HUES6 (cell line): ENCODE measurements around the gene MLKL.

ENCODE experiments used
- H3K27ac ChIP-seq: 2 replicates; pipeline ENCODE4 v1.7.0; 2013; ENCODE audit warnings: low read depth, mild to moderate bottlenecking, low read length, inconsistent platforms
- H3K27me3 ChIP-seq: 2 replicates; pipeline ENCODE4 v1.6.1; 2013; ENCODE audit warnings: low read length; ENCODE audit not compliant: control insufficient read depth, insufficient read depth
- H3K36me3 ChIP-seq: 2 replicates; pipeline ENCODE4 v1.6.1; 2013; ENCODE audit warnings: low read length; ENCODE audit not compliant: control insufficient read depth, insufficient read depth
- H3K4me1 ChIP-seq: 2 replicates; pipeline ENCODE4 v1.6.1; 2013; ENCODE audit warnings: low read length; ENCODE audit not compliant: control insufficient read depth, insufficient read depth
- H3K4me3 ChIP-seq: 2 replicates; pipeline ENCODE4 v1.5.1; 2013; ENCODE audit warnings: low read depth, low read length
- H3K9ac ChIP-seq: one replicate; pipeline ENCODE4 v1.6.1; 2013; ENCODE audit warnings: mild to moderate bottlenecking, low read length
- H3K9me3 ChIP-seq: 2 replicates; pipeline ENCODE4 v1.6.1; 2013; ENCODE audit warnings: low read depth, low read length; ENCODE audit not compliant: control insufficient read depth, insufficient read depth

MLKL gene

DNA sequence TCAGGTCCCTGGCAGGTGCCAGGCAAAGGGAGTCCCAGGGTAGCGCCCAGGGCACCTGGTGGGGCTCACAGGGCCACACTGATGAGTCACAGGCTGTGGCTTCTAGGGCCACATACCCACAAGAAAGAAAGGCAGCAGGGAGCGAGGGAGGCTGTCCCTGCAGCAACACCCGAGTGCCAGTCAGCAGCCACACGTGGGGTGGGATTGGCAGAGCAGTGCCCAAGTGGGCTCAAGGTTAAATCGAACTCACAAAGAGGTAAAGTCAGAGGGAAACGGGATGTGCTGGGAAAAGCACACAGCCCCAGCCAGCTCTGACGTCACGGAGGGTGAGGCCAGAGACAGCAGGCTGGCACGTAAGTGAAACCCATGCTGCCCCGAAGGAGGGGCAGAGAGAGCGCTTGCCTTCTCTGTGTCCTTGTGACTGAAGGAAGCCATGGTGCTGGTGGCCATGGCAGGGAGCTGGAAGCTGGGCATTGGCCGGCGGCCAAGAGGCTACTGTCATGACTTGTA is 40.2 kb upstream of the MLKL start:
- Histone ChIP-seq H3K27ac (no peak overlapping the region), H3K9me3 (no peaks in the 10 kb centered on the region), H3K4me1 (peaks cover 40% of the 10 kb centered on the region; the same call in 1 of the 2 replicates), H3K4me3 (no peak overlapping the region), H3K9ac (no peak overlapping the region), H3K36me3 (no peaks in the 10 kb centered on the region), H3K27me3 (no peaks in the 10 kb centered on the region)

DNA sequence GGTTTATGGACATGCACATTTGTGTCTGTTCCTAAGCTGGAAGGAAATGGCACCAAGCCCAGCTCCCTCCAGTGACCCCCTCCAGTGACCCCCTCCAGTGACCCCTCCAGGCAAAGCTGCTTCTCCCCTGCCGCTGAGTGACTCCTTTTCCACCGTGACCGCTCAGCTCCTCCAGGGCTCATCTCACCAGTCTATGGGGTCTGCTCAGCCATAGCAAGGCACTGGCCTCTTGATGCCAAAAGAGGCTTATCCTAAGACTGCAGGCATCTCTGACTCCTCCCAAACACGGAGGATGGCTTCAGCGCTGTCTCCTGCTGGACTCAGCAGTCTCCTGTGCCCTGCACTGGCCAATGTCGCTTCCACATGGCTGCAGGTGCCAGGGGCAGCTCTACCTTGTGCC is 38.6 kb upstream of the MLKL start:
- H3K27me3 ChIP-seq, result no peaks in the 10 kb centered on the region
- no peak overlapping the region for H3K9ac ChIP-seq

DNA sequence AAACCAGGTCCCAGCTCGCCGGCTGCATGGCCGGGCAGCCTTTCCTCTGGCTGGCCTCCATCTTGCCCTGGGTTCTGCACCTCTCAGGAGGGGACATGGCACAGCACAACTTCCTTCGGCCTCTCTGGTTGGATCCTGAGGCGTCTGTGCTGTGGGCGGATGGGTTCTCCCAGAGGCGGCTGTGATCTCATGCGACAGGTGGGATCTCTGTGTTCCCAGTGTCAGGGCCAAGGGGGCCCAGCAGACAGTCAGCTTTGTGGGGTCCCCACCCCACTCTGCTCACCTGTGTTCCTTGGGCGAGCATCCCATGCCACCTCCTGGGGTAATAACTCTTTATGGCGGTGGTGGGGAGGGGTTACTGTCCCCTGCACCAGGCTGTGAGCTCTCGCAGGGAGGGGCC is 38.2 kb upstream of the MLKL start:
- Histone ChIP-seq H3K27ac (no peak overlapping the region), H3K9me3 (no peaks in the 10 kb centered on the region), H3K27me3 (no peaks in the 10 kb centered on the region), H3K9ac (no peak overlapping the region), H3K4me3 (no peak overlapping the region), H3K36me3 (no peaks in the 10 kb centered on the region), H3K4me1 (peaks cover 54% of the 10 kb centered on the region)

More for the DNA sequence above, 38.6 kb upstream of the MLKL start:
- no peaks in the 10 kb centered on the region for H3K9me3 ChIP-seq
- peaks cover 51% of the 10 kb centered on the region for H3K4me1 ChIP-seq
- no peaks in the 10 kb centered on the region for H3K36me3 ChIP-seq
- H3K4me3 ChIP-seq, result no peak overlapping the region
- H3K27ac ChIP-seq, result no peak overlapping the region

DNA sequence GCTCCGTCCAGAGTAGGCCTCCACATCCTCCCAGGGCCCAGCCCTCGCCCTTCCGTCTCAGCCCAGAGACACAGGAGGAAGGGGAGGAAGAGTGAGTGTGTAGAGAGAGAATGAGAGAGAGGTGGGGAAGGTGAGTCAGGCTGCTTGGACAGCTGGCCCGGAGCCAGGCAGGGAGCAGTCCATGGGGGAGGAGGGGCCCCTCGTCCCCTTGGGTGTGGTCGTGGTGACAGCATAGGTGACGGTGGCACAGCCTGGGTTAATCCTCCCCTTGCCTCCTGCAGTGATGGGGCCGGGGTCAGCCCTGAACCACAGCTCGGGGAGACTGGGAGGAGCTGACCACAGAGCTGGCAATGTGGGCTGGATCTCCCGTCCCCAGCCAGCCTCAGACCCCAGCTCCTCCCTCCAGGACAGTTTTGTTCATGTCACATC is 37.5 kb upstream of the MLKL start:
- Histone ChIP-seq H3K36me3 (no peaks in the 10 kb centered on the region), H3K9me3 (no peaks in the 10 kb centered on the region), H3K9ac (no peak overlapping the region), H3K4me1 (peaks cover 53% of the 10 kb centered on the region), H3K27ac (no peak overlapping the region), H3K4me3 (no peak overlapping the region), H3K27me3 (no peaks in the 10 kb centered on the region)

DNA sequence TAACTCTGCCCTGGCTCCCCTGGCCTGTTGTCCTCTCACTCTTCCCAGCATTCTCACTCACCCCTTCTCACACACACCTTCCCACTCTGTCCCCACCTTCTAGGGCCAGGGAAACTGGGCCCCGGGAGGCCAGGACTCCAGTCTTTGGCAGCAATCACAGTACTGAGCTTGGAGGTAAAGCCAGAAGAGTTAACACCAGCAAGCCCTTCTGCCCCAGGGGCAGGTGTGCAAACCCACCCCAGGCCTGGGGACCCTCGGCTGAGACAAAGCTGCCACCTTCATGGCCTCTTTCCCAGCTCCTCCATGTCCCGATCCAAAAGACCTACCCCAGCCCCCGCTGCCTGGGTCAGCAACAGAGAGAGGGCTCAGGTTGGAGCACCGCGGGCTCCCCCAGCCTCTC is 36.9 kb upstream of the MLKL start:
- peaks cover 52% of the 10 kb centered on the region for H3K4me1 ChIP-seq
- H3K36me3 ChIP-seq, result no peaks in the 10 kb centered on the region
- H3K9ac ChIP-seq, result no peak overlapping the region
- no peaks in the 10 kb centered on the region for H3K27me3 ChIP-seq
- H3K4me3 ChIP-seq, result no peak overlapping the region
- no peak overlapping the region for H3K27ac ChIP-seq
- H3K9me3 ChIP-seq, result no peaks in the 10 kb centered on the region

DNA sequence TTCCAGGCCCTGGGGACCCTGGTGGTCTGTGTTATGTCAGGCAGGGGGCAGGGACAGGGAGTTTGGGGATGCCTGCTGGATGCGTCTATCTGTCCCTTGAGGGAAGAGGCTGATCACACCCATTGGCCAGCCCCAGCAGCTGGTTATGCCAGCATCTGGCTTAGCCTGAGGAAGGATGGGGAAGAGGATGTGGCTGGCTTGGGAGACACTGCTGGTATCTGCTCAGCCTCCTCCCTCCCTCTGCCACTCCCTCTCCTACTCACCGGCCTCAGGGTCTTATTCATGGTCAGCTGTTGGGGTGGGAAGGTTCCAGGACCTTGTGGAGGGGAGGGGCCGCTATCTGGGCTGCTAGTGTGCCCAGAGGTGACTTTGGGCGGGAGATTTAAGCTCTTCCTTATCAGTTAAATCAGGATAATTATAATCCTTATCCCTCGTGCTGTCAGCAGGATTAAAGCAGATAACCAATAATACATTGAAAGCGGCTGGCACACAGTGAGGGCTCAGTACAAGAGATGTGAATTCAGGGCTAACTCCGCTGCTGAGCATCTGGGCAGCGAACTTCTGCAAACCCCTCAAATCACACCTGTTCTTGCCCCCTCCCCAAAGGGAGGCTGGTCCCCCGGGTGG is 36.0 kb upstream of the MLKL start:
- Histone ChIP-seq H3K9ac (no peak overlapping the region), H3K36me3 (no peaks in the 10 kb centered on the region), H3K4me3 (no peak overlapping the region), H3K9me3 (no peaks in the 10 kb centered on the region), H3K4me1 (peaks cover 47% of the 10 kb centered on the region), H3K27me3 (no peaks in the 10 kb centered on the region), H3K27ac (no peak overlapping the region)

DNA sequence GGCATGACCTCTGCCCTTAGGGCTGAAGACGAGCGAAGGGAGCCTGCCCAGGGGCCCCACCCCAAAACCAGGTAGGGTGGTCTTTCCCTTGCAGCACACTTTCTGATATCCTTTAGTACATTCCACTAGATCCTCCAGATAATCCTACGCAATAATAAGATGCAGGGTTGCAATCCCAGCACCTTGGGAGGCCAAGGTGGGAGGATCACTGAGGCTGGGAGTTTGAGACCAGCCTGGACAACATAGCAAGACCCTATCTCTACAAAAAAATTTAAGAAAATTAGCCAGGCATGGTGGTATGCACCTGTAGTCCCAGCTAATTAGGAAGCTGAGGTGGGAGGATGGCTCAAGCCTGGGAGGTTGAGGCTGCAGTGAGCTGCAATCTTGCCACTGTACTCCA is 34.9 kb upstream of the MLKL start:
- no peak overlapping the region for H3K4me3 ChIP-seq
- H3K27ac ChIP-seq, result no peak overlapping the region
- no peaks in the 10 kb centered on the region for H3K36me3 ChIP-seq
- no peak overlapping the region for H3K9ac ChIP-seq
- peaks cover 50% of the 10 kb centered on the region for H3K4me1 ChIP-seq
- H3K27me3 ChIP-seq, result no peaks in the 10 kb centered on the region
- H3K9me3 ChIP-seq, result no peaks in the 10 kb centered on the region

DNA sequence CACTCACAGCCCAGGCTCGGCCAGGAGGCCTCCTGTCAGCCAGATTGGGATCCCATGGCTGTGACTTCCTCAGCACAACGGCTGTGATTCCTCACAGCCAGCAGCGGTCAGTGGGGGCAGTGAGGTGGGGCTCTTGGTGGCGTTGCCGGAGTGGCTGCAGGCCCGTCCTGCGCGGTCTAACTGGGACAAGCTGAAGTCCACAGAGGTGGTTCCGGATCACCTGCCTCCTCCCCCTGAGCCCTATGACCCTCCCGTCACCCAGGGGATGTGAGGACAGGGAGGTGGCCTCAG is 34.4 kb upstream of the MLKL start:
- 0 out of 2 replicates have a peak overlapping the region, but pooled peaks have one; percentile 13 for H3K27ac ChIP-seq
- H3K9me3 ChIP-seq, result no peaks in the 10 kb centered on the region
- H3K4me1 ChIP-seq, result peaks cover 54% of the 10 kb centered on the region
- peak overlapping the region; percentile 38 for H3K9ac ChIP-seq
- H3K4me3 ChIP-seq, result no peak overlapping the region
- no peaks in the 10 kb centered on the region for H3K36me3 ChIP-seq
- no peaks in the 10 kb centered on the region for H3K27me3 ChIP-seq

DNA sequence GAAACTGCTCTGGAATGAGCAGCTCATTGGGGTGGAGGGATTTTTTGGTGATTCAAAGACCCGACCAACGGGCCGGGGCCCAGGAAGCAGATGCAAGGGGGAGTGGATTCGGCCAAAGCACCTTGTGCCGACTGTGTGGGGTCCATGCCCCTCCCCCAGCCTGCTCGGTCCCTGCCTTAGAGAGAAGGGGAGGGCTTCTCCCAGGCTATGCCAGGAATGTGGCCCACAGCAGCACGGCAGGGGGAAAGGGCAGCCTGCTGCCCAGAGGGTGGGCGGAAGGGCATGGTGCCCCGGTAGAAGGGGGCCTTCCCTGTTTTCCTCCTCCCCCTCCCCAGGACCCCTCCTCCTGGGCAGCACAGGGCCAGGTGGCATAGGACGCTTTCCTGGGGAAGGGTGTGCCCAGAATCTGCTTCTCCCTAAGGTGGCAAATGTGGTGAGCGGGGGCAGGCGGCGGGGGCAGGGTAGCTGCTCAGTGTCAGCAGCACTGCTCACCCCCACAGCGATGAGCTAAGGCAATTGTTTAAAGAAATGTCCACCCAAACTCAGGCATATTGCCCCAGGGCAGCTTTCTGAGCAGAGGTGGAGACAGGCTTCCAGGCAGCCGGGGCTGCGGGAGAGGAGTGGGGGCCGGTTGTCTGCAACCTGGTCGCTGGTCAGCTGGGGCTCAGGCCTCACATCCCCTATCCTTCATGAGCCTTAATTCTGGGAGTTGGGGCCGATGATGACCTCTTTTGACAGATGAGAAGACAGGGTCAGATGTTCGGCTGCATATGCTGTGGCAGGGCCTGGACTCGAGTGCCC is 33.9 kb upstream of the MLKL start:
- Histone ChIP-seq H3K27ac (0 out of 2 replicates have a peak overlapping the region, but pooled peaks have one; percentile 13), H3K36me3 (no peaks in the 10 kb centered on the region), H3K9me3 (no peaks in the 10 kb centered on the region), H3K27me3 (no peaks in the 10 kb centered on the region), H3K4me3 (no peak overlapping the region; the same call in 1 of the 2 replicates), H3K4me1 (peaks cover 56% of the 10 kb centered on the region), H3K9ac (peak overlapping the region; percentile 40)

DNA sequence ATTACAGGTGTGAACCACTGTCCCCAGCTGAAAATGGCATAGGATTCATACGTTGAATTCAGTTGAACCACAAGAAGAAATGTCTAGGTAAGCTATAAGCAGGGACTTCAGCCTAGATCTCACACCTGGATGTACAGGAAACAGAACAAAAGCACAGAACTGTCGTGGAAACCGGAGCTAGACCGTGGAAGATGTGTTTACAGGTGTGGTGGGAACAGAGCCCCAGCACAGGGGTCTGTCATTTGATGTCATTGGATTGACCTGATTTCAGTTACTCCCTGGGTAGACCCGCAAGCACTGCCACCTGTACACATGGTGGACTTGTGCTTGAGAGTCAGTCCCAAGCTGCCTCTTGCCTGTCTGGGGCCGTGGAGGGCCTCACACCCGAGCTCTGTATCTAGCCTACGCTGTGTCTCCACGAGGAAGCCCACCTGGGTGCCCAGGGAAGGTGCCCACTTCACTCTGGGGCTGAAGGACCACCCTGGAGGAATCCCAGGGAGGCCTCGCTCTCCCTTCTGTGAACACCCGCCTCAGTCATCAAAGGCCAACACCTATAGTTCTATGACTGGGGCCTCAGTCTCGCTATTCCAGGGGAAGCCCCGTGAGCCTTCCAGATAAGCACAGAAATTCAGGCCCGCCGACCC is 32.2 kb upstream of the MLKL start:
- Histone ChIP-seq H3K27ac (no peak overlapping the region), H3K4me1 (peaks cover 50% of the 10 kb centered on the region), H3K4me3 (no peak overlapping the region), H3K36me3 (no peaks in the 10 kb centered on the region), H3K27me3 (no peaks in the 10 kb centered on the region), H3K9ac (no peak overlapping the region), H3K9me3 (no peaks in the 10 kb centered on the region)
